Pulmonary artery endothelial cell (primary cell): ENCODE measurements around the gene VWA1. TPM values are rescaled to one million over a fixed set of nuclear protein-coding genes. Genes with fewer than 3 reads are reported as not detected.
"Not testable (repeated sequence)": the region's sequence is repeated elsewhere in the genome, so short reads cannot be mapped to it uniquely, and the experiment has no call there.

Experiments
- DNase-seq: peaks from one replicate; pipeline ENCODE4 v3.0.0-alpha.2; 2011; ENCODE audit warnings: low read depth, low spot score
- total RNA-seq: library from RNA; depleted of rRNA; stranded (reverse); fragments of >200 nt; gene quantifications from 2 replicates; pipeline ENCODE4 v1.2.3, GENCODE V29; 2014

VWA1 gene
- total RNA-seq, 1 donor from 2014 or later: 1.6 TPM

DNA sequence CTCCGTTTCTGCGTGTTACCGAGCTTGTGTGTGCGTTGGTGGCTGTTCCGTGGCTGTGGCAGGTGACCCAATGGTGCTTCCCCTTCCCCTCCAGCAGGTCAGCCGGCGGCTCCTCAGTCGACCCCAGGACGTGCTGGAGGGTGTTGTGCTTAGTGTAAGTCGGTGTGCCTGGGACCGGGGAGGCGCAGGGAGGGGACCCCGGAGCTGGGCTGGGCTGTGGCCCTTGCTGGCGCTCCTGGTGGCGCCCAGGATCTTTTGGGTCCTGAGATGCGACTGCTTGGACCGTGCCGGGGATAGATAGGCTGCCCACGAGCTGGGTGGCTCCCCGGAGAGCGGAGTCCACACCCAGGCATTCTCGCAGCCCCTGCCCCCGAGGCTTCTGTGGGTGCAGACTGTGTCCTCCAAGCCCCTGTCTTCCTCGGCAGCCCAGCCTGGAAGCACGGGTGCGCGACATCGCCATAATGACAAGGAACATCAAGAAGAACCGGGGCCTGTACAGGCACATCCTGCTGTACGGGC is 19.9 kb downstream of the VWA1 start:
- DNase-seq: no peak

DNA sequence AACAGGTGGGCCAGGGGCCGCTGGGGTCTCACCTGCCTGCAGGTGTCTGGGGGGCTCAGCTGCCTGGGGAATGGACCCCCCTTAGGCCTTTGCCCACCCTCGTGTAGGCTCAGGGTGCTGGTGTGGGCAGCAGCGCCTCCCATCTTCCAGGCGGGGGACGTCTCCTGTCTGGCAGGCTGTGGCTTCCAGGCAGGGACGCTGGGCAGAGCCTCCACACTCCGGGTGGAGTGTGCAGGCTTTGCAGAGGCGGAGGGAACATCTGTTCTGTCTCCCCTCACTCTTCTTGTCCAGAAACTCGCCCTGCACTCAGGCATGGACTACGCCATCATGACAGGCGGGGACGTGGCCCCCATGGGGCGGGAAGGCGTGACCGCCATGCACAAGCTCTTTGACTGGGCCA is 20.4 kb downstream of the VWA1 start:
- not testable (repeated sequence) for DNase-seq

DNA sequence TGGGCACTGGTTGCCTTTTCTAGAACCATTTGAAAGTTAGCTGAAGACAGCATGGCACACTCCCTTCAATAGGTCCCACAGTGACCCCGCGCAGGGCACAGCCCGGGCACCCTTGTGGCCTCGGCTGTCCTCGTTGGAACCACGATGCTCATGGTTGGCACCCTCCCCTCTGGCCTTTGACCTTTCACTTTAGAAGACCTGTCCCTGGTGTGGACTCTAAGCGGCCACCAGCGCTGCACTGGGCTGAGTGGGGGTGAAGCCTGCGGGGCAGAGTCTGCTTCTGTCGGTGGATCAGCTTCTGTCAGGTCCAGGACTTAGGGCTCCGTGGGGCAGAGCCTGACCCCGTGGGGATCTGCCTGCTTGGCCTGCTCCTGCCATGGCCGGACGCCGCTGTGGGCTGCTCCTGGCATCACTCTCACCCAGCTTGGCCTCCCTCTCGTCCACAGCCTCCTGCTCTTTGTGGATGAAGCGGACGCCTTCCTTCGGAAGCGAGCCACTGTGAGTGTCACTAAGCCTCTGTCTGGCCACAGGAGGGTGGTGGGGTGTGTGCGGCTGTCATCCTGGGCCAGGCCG is 21.3 kb downstream of the VWA1 start:
- not testable (repeated sequence) for DNase-seq

DNA sequence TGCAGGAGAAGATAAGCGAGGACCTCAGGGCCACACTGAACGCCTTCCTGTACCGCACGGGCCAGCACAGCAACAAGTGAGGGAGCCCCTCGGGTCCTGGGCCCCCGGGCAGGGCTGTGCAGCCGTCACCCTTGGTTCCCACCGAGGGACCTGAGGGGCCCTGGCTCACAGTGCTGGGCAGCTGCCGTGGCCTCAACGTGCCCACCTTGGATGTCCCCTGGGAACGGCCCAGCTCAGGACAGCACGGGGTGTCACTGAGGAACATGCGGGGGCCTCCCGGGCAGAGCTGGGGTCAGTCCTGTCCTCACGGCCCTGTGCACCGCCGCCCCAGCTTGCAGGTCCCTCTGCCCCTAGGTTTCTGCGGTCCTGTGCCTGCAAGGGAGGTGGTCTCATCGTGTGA is 23.7 kb downstream of the VWA1 start:
- not testable (repeated sequence) for DNase-seq

DNA sequence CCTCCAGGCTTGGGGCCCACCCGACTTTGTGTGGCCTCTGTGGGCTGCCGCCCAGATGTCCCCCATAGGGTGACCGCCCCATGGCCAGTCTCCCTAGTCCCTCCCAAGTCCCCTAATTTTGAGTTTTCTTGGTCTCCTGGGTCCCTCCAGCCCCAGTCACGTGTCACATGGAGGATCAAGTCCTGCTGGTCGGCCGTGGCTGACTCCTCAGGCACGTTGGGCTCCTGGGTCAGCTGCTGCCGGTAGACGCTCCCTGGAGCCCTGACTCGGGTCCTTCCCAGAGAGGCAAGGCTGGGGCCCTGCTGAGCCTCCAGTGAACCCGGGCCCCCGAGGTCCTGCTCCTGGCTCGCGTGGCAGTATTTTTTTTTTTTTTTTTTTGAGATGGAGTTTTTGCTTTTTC is 24.2 kb downstream of the VWA1 start:
- not testable (repeated sequence) for DNase-seq

DNA sequence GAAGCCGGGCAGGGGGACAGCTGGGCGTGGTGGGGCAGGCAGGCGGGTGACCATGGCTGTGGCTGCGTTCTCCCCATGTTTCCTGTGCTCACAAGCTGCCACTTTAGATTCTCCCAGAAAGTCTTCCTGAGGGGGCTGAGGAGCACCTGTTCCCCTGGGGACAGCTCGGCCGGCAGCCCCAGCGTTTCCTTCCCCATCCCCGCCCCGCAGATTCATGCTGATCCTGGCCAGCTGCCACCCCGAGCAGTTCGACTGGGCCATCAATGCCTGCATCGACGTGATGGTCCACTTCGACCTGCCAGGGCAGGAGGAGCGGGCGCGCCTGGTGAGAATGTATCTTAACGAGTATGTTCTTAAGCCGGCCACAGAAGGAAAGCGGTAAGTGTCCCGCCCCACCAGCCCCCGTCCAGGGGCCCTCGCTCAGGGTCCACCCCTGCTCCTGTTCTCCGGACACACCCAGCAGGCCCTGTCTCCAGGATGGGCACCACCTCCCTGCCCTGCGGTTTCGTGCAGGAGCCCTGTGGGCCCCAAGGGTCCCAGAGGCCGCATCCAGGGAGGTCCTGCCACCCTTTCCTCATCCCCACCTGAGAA is 25.1 kb downstream of the VWA1 start:
- no peak for DNase-seq

DNA sequence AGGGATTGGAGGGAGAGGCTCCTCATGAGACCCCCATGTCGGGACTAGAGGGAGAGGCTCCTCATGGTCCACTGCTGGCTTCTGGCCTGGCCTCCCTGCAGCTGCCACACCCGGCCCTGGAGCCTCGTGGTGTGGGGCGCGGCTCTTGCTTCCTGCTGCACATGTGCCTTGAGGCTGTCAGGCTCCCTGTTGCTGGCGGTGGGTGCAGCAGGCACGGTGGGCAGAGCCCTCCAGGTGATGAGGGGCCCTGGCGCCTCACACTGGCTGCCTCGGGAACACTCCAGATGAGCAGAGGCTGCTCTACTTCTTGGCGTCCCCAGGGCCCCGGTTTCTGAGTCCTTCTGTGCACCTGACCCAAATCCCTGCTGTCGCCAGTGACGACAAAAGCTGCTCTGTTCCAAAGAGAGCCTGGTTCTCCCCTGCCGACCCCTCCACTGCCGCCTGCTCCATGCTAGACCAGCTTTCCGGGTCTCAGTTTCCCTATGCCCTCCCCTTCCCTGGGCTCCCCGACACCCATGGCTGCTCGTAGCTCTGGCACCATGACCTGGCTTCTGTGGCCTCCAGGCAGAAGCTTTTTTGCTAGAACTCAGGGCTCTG is 26.3 kb downstream of the VWA1 start:
- DNase-seq: no peak

DNA sequence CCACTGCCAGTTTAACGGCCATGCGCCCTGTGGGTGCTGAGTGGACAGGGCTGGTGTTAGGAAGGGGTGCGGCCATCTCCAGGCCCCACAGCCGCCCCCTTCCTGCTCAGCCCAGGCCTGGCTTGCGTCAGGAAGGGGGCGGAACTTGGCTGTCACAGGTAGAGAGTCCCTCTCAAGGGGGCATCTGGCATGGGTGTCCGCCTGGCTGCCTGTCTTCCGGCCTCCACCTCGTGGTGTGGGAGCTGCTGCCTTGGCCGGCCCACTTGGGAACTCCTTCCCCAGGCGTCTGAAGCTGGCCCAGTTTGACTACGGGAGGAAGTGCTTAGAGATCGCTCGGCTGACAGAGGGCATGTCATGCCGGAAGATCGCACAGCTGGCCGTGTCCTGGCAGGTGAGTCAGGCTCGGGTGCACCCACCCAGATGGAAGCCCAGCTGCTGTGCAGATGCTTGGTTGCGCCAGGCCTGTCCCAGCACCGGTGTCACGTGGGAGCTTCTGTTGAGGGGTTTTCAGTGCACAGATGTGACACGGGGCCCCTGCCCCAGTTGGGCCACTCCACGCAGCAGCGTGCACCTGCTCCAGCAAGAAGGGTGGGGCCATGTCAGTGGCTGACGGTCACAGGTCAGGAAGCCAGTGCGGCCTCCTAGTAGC is 27.0 kb downstream of the VWA1 start:
- no peak for DNase-seq

DNA sequence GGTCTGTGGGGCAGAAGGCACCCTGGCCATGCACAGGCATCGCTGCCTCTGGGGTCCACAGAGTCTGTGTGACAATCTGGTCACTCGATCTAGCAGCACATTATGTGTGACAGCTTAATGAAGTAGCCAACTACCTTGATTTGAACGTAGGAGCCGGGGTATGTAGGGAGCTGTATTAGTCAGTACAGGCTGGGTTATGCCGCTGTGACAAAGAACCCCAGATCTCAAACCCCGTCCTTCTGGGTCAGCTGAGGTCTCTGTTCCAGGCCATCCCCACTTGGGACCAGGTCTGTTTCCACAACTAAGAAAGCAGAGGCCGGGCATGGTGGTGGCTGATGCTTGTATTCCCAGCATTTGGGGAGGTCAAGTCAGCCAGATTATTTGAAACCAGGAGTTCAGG is 27.8 kb downstream of the VWA1 start:
- DNase-seq: no peak

DNA sequence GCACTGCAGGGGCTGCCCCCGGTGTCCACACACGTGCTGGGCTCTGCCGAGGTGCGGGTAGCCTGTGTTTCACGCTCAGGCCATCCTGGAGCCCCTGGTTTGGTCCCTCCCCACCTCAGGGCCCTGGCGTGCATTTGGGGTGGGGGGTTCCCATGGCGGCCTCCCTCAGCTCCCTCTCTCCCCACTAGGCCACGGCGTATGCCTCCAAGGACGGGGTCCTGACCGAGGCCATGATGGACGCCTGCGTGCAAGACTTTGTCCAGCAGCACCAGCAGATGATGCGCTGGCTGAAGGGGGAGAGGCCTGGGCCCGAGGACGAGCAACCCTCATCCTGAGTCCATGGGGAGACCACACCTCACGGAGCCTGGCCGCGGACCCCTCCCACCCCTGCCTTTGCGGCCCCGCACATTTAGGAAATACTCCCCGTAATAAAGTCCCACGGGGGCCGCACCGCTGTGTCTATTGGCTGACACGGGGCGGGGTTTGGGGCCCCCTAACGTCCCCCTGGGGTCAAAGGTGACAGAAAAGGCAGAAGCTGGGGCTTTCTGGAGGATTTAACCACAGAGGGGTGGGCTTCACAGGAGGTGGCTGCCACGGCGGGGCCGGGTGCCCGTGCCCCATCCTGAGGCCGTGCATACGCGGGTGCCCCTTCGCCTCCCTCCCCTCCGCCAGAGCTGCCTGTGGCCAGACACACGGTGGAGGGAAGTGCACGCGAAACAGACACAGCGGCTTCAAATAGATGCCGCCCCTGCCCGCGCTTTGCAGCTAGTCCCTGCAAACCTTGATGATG is 32.9 kb downstream of the VWA1 start:
- DNase-seq: not testable (repeated sequence)

DNA sequence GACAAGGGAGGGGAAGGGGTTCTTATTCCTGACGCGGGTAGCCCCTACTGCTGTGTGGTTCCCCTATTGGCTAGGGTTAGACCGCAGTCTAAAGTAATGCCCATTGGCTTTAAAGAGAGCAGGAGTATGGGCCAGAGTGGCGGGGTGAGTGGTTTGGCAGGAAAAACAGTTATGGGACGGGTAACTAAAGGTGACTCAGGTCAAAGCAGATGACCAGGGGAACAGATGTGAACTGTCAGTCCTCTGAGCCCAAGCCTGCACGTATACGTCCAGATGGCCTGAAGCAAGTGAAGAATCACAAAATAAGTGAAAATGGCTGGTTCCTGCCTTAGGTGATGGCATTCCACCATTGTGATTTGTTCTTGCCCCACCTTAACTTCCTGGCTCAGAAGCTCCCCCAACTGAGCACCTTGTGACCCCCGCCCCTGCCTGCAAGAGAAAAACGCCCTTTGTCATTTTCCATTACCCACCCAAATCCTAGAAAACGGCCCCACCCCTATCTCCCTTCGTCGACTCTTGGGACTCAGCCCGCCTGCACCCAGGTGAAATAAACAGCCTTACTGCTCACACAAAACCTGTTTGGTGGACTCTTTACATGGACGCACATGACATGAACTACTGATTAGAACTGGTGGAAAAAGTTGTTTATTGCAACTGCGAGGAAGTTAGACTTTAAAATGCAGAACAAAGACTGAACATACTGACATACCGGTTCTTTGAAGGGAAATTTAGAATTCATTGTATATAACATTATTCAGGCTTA is 35.3 kb downstream of the VWA1 start:
- DNase-seq: no peak

DNA sequence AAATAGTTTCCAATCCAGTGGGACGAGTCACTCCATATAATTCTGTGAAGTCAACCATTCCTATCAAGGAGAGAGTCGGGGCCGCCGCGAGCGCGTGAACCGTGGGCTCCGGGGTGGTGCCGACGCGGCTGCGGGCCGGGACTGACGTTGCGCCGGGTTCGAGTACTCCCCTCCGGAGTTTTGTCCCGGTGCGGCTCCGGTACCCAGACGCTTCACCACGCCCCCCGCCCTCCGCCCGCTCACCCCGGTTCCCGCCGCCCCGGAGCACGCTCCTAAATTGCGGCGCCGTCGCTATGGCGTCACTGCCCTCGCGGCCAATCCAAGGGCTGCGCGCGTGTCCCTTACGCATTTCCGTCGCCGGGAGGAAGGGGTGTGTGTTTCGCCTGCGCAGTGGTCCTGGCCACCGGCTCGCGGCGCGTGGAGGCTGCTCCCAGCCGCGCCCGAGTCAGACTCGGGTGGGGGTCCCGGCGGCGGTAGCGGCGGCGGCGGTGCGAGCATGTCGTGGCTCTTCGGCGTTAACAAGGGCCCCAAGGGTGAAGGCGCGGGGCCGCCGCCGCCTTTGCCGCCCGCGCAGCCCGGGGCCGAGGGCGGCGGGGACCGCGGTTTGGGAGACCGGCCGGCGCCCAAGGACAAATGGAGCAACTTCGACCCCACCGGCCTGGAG is 36.0 kb downstream of the VWA1 start, which contains the start of gene ATAD3B:
TSS of gene ATAD3B (plus strand) at position 377 of the 664 bp plus-strand sequence. CDS start at position 497, 120 bp downstream.
- DNase-seq: peak; percentile 72

DNA sequence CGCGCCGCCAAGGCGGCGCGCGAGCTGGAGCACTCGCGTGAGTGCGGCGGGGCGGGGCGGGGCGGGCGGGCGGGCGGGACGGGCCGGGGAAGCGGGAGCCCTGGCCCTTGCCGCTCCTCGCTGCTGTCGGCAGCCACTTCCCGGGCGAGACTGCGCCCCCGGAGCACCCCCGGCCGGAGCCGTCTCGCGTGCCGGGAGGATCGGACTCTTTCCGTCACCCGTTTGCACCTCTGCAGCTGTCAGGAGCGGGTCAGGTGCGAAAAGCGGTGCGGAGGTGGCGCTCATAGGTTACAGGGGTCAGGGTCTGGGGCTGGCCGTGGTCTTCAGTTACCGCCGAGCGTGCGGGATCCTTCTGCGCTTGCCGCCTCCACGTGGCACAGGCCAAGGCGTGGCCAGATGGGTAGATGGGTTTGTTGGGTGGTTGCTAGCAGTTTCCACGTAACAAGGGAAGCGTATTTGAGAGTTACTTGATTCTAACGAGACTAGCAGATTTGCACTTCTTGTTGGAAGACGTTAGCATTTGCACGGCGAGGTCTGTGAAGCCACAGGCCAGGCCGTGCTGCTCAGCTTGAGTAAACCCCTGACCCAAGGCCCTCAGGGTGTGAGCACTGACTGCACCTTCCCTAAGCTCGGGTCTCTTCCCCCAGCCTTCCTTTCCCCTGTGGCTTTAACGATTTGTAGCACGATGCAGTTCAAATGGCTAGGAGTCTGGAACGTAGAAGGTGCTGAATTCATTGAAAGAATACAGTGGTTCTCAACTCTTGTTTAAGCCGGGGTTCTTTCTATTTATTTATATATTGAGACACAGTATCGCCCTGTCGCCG is 36.8 kb downstream of the VWA1 start:
- DNase-seq: not testable (repeated sequence)

DNA sequence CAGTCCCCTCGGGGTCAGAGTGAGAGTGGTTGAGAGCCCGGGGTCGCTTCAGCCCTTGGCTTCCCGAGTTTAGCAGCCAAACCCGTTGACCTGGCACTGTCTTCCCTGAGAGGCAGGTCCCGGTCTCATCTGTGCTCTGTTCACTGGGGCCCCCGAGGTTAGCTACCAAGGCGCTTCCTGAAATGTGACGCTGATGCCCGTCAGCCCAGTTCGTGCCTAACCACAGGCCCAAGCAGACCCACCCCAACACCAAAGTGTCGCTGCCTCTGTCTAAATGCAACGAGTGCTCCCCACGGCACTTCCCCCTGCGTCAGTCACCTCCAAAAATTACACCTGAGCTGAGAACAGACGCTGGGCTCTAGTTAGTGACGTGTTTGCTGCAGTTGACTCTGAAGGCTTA is 40.5 kb downstream of the VWA1 start:
- not testable (repeated sequence) for DNase-seq

DNA sequence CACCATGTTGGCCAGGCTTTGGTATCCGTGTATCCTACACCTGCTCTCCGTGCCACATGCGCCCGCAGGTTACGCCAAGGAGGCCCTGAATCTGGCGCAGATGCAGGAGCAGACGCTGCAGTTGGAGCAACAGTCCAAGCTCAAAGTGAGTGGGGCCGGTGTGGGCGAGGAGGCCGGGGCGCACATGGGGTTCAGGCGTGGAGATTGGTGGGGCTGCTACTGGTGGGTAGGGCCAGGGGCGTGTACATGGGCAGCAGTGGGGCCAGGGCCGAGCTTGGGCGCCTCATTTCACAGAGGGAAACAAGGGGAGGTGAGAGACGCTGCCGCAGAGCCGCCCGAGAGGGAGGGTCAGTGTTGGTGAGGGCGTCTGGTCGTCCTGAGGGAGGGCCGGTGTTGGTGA is 41.7 kb downstream of the VWA1 start:
- no peak for DNase-seq

DNA sequence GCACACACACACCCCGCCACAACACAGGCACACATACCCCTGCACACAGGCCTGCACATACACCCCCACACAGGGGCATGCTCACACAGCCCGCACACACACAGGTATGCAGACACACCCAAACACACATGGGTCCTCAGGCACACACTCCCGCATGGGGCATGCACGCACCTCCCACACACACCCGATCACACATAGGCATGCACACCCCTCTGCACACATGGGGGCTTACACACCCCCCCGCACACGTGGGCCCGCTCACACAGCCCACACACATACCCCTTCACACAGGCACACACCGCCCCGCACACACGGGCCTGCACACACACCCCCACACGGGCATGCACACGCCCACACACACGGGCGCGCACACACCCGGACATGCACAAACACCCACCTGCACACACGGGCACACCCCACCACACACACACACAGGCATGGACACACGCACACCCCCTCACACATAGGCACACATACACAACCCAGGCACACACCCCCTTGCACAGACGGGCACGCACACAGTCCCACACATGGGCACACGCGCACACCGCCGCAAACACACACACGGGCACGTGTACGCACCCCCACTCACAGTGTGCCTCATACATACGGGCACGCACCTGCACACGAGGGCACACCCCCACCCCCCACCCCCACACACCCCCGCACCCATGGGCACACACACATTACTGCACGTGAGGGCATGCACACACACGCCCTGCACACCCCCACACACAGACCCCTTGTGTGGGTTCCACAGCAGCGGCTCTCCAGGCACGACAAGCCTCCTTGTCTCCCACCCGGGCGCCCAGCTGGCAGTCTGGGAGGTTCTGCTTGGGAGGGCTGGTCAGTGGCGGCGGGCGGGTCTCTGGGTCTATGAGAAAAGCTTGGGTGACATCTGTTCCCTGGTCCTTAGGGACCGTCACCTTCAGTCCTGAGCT is 44.3 kb downstream of the VWA1 start:
- DNase-seq: no peak

DNA sequence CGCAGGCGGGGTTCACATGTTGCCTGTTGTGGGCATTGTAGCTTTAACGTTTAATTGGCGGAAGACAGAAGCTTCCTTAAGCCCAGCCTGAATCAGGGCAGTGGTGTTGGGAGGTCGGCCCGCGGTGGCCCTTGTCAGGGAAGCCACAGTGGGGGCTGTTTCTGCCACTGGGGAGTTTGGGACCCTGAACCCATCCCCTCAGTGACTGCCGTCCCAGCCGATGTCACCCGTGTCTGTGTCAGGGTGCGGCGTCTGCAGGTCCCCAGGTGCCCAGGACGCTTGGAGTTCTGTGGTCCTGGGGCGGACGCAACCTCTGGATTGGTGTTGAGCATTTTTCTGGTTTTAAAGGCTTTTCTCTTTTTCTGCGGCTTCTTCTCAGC is 45.0 kb downstream of the VWA1 start:
- DNase-seq: not testable (repeated sequence)

DNA sequence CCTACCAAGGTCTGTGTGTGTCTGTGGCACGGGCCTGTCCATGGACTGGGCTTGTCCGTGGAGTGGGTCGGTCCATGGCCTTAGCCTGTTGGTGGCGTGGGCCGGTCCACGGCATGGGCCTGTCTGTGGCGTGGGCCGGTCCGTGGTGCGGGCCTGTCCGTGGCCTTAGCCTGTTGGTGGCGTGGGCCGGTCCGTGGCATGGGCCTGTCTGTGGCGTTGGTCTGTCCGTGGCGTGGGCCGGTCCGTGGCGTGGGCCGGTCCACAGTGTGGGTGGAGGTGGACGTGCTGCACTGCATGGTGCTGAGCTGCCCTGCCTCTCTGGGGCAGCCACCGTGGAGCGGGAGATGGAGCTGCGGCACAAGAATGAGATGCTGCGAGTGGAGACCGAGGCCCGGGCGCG is 46.3 kb downstream of the VWA1 start:
- DNase-seq: not testable (repeated sequence)
